Upper lobe of left lung (tissue), 4 donors: ENCODE results near the gene SLC48A1.

ENCODE experiments used
- POLR2AphosphoS5 ChIP-seq, 2 donors: sonication (generic); formaldehyde crosslinking; IDR thresholded peaks; one replicate each; pipeline ENCODE4 v1.5.1; 2017; ENCODE audit warnings: antibody characterized with exemption in 2 of 2
- TF ChIP-seq, protein P1 (sequence below), 6 experiments: fragments of 450-650 bp in 4 of 6; fragments of 200-600 bp in 2 of 6; sonication (generic) in 2 of 6; IDR thresholded peaks; one replicate each; pipeline ENCODE4 v1.5.1; 2016 to 2019; ENCODE audit warnings: antibody characterized with exemption in 6 of 6

DNA sequence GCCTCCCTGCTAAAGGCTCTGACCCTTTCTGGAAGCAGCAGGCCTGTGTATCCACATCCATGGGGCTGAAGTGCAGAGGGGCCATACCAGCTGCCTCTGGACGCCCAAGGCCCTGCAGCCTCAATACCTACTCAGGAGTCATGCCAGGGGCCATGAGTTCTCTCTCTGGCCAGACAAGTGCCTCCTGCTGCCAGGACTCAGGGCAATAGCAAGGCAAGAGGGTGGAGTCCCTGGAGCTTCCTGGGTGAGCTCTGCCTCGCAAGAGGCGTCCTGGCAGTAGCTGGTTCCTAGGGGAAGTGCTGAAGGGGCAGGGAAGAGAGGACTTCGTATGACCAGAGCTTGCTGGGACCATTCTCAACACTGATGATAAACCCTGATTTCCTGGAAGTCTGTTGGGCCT is 36.8 kb upstream of the SLC48A1 start:
- no peak for TF ChIP-seq POLR2AphosphoS5 (IDR thresholded peaks at IDR 0.05)
- TF ChIP-seq, protein P1, sequence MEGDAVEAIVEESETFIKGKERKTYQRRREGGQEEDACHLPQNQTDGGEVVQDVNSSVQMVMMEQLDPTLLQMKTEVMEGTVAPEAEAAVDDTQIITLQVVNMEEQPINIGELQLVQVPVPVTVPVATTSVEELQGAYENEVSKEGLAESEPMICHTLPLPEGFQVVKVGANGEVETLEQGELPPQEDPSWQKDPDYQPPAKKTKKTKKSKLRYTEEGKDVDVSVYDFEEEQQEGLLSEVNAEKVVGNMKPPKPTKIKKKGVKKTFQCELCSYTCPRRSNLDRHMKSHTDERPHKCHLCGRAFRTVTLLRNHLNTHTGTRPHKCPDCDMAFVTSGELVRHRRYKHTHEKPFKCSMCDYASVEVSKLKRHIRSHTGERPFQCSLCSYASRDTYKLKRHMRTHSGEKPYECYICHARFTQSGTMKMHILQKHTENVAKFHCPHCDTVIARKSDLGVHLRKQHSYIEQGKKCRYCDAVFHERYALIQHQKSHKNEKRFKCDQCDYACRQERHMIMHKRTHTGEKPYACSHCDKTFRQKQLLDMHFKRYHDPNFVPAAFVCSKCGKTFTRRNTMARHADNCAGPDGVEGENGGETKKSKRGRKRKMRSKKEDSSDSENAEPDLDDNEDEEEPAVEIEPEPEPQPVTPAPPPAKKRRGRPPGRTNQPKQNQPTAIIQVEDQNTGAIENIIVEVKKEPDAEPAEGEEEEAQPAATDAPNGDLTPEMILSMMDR (IDR thresholded peaks at IDR 0.05): no peak
